NCI-H460 (cell line): ENCODE measurements around the gene CARD19. TPM values are rescaled to one million over a fixed set of nuclear protein-coding genes. Genes with fewer than 3 reads are reported as not detected.
"Not testable (repeated sequence)": the region's sequence is repeated elsewhere in the genome, so short reads cannot be mapped to it uniquely, and the experiment has no call there.

ENCODE experiments used
- DNase-seq: peaks from one replicate; pipeline ENCODE4 v3.0.0-alpha.2; 2016; ENCODE audit warnings: low read depth; ENCODE audit errors: extremely low read depth
- total RNA-seq: library from RNA; depleted of rRNA; stranded (reverse); fragments of >200 nt; shearing (Covaris generic); gene quantifications from 2 replicates; pipeline ENCODE4 v1.2.3, GENCODE V29; 2014

The CARD19 gene
- total RNA-seq, 1 experiment from 2014 or later: 62.7 TPM

- DNase-seq: no peak
These were observed 3.7 kb downstream of the CARD19 start for GRCh38 chr9:93099551-93100275.

GRCh38 chr9:93100276-93100636 lies 4.2 kb downstream of the CARD19 start:
- DNase-seq: no peak

GRCh38 chr9:93101086-93101485 lies 5.1 kb downstream of the CARD19 start:
- not testable (repeated sequence) for DNase-seq

- no peak for DNase-seq
These were observed 9.6 kb downstream of the CARD19 start for GRCh38 chr9:93105620-93106019.

GRCh38 chr9:93107151-93107824 lies 11.3 kb downstream of the CARD19 start:
- DNase-seq: no peak

- no peak for DNase-seq
These were observed 11.8 kb downstream of the CARD19 start for GRCh38 chr9:93107825-93108161.

GRCh38 chr9:93108291-93109041 lies 12.4 kb downstream of the CARD19 start:
- DNase-seq: no peak

- DNase-seq: no peak
These were observed 14.4 kb downstream of the CARD19 start for GRCh38 chr9:93110311-93110855.

GRCh38 chr9:93111001-93111370 lies 15.0 kb downstream of the CARD19 start:
- DNase-seq: no peak

- no peak for DNase-seq
These were observed 15.5 kb downstream of the CARD19 start for GRCh38 chr9:93111371-93112115.

- DNase-seq: no peak
These were observed 16.3 kb downstream of the CARD19 start for GRCh38 chr9:93112116-93112863.

- DNase-seq: no peak
These were observed 16.9 kb downstream of the CARD19 start for GRCh38 chr9:93112864-93113389.

- no peak for DNase-seq
These were observed 18.4 kb downstream of the CARD19 start for GRCh38 chr9:93114169-93114983.

GRCh38 chr9:93114984-93115335 lies 18.9 kb downstream of the CARD19 start:
- DNase-seq: no peak

GRCh38 chr9:93115486-93116071 lies 19.6 kb downstream of the CARD19 start:
- no peak for DNase-seq

GRCh38 chr9:93116072-93116961 lies 20.3 kb downstream of the CARD19 start:
- peak; percentile 58 for DNase-seq

- DNase-seq: not testable (repeated sequence)
These were observed 21.5 kb downstream of the CARD19 start for GRCh38 chr9:93117521-93117920.
